Neural progenitor cell (in vitro differentiated cells): ENCODE data around the gene DDX10.

Experiments
- CTCF ChIP-seq: fragments of 200-600 bp; sonication (generic); IDR thresholded peaks from 2 replicates; pipeline ENCODE4 v1.5.1; 2017; ENCODE audit warnings: antibody characterized with exemption, mild to moderate bottlenecking
- EZH2 ChIP-seq: fragments of 200-600 bp; sonication (generic); IDR thresholded peaks from 2 replicates; pipeline ENCODE4 v1.6.1; 2017; ENCODE audit warnings: antibody characterized with exemption, mild to moderate bottlenecking, moderate library complexity
- EZH2phosphoT487 ChIP-seq: fragments of 200-600 bp; sonication (generic); IDR thresholded peaks from 2 replicates; pipeline ENCODE4 v1.6.1; 2017; ENCODE audit warnings: antibody characterized with exemption

GRCh38 chr11:108870373-108871020 is 205.6 kb downstream of the DDX10 start:
- no peak for TF ChIP-seq CTCF
- TF ChIP-seq EZH2phosphoT487 = no peak
- TF ChIP-seq EZH2 = no peak
